Measurements from ENCODE around the gene PARD3B. TPM values are rescaled to one million over a fixed set of nuclear protein-coding genes. Genes with fewer than 3 reads are reported as not detected.

The PARD3B gene
- total and polyA plus RNA-seq, 3 donors from 2014 or later = 14.6 to 36.8 (median 29.6) TPM

- no peak for TF ChIP-seq CTCF (IDR thresholded peaks at IDR 0.05)
- no peak for TF ChIP-seq POLR2A (IDR thresholded peaks at IDR 0.05)
- no peaks in the 10 kb centered on the region for H3K9me3 ChIP-seq
- no peak for DNase-seq
- H3K4me3 ChIP-seq = no peak overlapping the region
- no peaks in the 10 kb centered on the region for H3K27me3 ChIP-seq
- no peak overlapping the region for H3K27ac ChIP-seq
- H3K36me3 ChIP-seq (ENCODE audit: low read depth, missing control alignments) = no peaks in the 10 kb centered on the region
- WGBS, 2 donors = 93 to 98% methylated on average over 2 of the region's 2 CpGs
- intact Hi-C loops (cut with DNase I; ENCODE audit: low total_unique reads) = no loop called here
- no peaks in the 10 kb centered on the region for H3K4me1 ChIP-seq
Observed at GRCh38 chr2:204891739-204892138, 346.5 kb downstream of the PARD3B start.

- Histone ChIP-seq H3K36me3 (ENCODE audit: low read depth, missing control alignments) (no peaks in the 10 kb centered on the region), H3K4me3 (no peak overlapping the region), H3K27ac (no peak overlapping the region), H3K27me3 (no peaks in the 10 kb centered on the region), H3K9me3 (no peaks in the 10 kb centered on the region), H3K4me1 (no peaks in the 10 kb centered on the region)
- intact Hi-C loops (cut with DNase I; ENCODE audit: low total_unique reads) = no loop called here
- DNase-seq = no peak
- 92 to 100% methylated on average over 1 of the region's 1 CpG for WGBS, 2 donors
- TF ChIP-seq CTCF (IDR thresholded peaks at IDR 0.05) = no peak
- no peak for TF ChIP-seq POLR2A (IDR thresholded peaks at IDR 0.05)
Observed at GRCh38 chr2:204892506-204893255, 347.4 kb downstream of the PARD3B start.

DNA sequence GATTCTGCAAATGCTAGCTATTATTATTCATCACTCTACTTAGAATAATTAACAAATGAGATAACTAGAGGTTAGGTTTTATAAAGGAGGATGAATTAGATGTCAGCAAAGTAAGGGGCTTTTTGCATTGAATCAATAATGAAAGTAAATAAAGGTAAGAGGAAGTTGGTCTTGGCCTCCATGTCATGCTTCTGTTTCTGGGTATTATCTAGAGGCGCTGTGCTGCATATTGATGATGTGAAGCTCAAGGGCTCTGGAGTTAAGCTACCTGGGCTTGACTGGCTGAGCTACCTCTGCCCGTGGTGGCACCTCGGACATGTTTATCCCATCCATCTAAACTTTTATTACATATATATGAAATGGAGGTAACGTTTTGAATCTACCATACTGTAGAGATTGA lies 350.9 kb downstream of the PARD3B start:
- Histone ChIP-seq H3K9me3 (no peaks in the 10 kb centered on the region), H3K27ac (no peak overlapping the region), H3K4me1 (no peaks in the 10 kb centered on the region), H3K27me3 (no peaks in the 10 kb centered on the region), H3K4me3 (no peak overlapping the region), H3K36me3 (ENCODE audit: low read depth, missing control alignments) (no peaks in the 10 kb centered on the region)
- no peak for DNase-seq
- intact Hi-C loops (cut with DNase I; ENCODE audit: low total_unique reads) = no loop called here
- WGBS, 2 donors = 90 to 95% methylated on average over 4 of the region's 4 CpGs
- TF ChIP-seq CTCF (IDR thresholded peaks at IDR 0.05) = no peak
- no peak for TF ChIP-seq POLR2A (IDR thresholded peaks at IDR 0.05)

DNA sequence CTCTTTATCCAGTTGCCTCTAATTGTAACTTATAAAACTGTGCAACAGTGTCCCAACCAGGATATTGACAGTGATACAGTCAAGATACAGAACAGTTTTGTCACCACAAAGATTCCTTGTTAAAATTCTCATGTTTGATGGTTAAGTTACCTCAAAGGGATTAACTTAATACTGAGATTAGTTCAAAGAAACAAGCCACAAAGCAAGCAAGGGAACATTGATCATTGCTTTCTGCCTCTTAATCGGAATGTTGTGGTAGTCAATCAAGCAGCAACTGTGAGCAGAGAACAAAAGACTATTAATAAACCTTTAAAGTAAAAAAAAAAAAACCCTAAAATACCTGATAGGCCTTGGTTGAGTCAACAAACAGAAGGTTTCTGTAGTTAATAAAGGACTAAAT lies 352.3 kb downstream of the PARD3B start:
- intact Hi-C loops (cut with DNase I; ENCODE audit: low total_unique reads) = no loop called here
- H3K4me1 ChIP-seq = no peaks in the 10 kb centered on the region
- 84 to 91% methylated on average over 1 of the region's 1 CpG for WGBS, 2 donors
- TF ChIP-seq CTCF (IDR thresholded peaks at IDR 0.05) (no peak), POLR2A (IDR thresholded peaks at IDR 0.05) (no peak)
- DNase-seq = no peak
- H3K27me3 ChIP-seq = no peaks in the 10 kb centered on the region
- H3K4me3 ChIP-seq = no peak overlapping the region
- no peak overlapping the region for H3K27ac ChIP-seq
- H3K9me3 ChIP-seq = no peaks in the 10 kb centered on the region
- H3K36me3 ChIP-seq (ENCODE audit: low read depth, missing control alignments) = no peaks in the 10 kb centered on the region
